Stimulated activated CD4-positive, alpha-beta T cell treated with anti-CD3 and anti-CD28 coated beads, TNF-alpha, amount 100 ng/mL, for 48 hours (primary cell): ENCODE data around the gene ADGRE1.
"Not testable (repeated sequence)": the region's sequence is repeated elsewhere in the genome, so short reads cannot be mapped to it uniquely, and the experiment has no call there.

Source experiments
- DNase-seq, 3 donors: peaks; one replicate each; pipeline ENCODE4 v3.0.0-alpha.2; 2020; ENCODE audit warnings: low read depth in 3 of 3

The ADGRE1 gene, protein sequence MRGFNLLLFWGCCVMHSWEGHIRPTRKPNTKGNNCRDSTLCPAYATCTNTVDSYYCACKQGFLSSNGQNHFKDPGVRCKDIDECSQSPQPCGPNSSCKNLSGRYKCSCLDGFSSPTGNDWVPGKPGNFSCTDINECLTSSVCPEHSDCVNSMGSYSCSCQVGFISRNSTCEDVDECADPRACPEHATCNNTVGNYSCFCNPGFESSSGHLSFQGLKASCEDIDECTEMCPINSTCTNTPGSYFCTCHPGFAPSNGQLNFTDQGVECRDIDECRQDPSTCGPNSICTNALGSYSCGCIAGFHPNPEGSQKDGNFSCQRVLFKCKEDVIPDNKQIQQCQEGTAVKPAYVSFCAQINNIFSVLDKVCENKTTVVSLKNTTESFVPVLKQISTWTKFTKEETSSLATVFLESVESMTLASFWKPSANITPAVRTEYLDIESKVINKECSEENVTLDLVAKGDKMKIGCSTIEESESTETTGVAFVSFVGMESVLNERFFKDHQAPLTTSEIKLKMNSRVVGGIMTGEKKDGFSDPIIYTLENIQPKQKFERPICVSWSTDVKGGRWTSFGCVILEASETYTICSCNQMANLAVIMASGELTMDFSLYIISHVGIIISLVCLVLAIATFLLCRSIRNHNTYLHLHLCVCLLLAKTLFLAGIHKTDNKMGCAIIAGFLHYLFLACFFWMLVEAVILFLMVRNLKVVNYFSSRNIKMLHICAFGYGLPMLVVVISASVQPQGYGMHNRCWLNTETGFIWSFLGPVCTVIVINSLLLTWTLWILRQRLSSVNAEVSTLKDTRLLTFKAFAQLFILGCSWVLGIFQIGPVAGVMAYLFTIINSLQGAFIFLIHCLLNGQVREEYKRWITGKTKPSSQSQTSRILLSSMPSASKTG

GRCh38 chr19:6887316-6887715 lies at the start of gene ADGRE1:
ADGRE1 (plus strand) TSS chr19:6887579; CDS start chr19:6887609, 30 bp downstream.
- peak in 1 of 3 donors; percentile 26 for DNase-seq

DNA sequence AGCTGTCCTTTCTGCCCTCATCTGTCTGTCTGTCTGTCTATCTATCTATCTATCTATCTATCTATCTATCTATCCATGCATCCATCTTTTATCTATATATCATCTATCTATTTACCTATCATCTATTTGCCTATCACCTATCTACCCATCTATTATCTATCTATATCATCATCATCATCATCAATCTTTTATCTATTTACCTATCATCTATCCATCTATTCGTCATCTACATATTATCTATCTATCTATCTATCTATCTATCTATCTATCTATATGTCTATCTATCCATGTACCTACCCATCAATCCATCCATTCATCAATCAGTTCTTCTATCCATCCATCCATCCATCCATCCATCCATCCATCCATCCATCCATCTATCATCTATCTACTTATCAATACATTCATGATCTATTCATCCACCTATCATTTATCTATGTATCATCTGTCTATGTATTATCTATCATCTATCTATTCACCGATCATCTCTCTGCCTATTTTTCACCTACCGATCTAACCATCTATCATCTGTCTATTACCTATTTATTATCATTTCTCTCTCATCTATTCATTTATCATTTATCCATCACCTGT lies 49.2 kb upstream of the ADGRE1 start:
- DNase-seq = no peak

DNA sequence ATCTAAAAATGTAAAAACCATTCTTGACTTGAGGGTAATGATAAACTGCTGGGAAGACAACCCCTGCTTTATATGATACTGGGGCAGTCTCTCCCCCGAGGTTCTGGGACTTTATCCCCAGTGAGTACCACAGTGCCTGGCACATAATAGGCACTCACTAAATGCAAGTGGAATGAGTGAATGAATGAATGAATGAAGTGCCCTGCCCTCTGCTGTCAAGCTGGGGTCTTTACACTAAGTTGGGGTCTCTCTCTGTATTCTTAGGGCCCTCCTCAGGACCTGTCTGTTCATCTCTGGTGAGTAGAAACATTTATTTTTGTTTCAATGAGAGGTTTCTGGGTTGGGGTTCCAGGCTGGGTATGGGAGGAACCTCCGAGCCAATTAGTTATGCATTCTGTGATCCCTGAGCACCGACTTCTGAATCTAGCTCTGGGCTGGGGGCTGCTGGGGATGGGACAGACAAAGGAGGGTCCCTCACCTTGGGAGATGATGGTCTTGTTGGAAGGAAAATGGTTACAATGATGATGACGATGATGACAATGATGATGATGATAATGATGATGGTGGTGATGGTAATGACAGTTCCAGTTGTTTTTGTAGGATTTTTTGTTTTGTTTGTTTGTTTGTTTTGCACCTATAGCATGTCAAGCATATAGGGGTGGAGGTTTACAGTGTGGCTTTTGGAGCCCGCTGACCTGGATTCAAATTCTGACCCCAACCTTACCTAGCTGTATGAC lies 44.3 kb upstream of the ADGRE1 start:
- DNase-seq = no peak

DNA sequence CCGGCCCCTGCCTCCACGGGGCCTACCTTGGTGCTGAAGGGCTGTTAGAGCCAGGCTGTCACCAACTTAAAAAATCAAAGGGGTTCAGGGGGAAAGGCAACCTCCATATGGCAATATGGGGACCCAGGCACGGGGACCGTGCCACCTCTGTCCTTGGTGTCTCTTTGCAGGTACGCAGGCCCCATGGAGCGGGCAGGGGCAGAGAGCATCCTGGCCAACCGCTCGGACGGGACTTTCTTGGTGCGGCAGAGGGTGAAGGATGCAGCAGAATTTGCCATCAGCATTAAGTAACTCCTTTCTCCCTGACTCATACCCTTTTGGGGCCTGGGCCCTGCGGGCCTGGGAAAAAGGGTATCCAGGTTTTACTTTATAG lies 39.6 kb upstream of the ADGRE1 start:
- DNase-seq = no peak

- no peak for DNase-seq
These were observed 38.4 kb upstream of the ADGRE1 start for GRCh38 chr19:6848986-6849385.

DNA sequence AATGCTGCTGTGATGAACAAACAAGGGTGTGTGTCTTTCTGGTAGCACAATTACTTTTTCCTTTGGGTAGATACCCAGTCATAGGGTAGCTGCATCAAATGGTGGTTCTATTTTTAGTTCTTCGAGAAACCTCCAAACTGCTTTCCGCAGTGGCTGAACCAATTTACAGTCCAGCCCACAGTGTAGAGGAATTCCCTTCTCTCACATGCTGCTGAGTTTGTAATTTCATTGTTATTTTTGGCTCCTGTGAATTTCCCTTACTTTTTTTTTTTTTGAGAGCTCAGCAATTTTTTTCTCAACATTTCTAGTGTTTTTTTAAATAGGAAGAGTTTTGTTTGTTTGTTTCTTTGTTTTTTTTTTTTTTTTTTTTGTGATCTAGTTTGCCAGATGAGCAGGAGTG lies 37.5 kb upstream of the ADGRE1 start:
- no peak for DNase-seq

GRCh38 chr19:6851359-6851758 lies 36.0 kb upstream of the ADGRE1 start:
- DNase-seq = no peak

- DNase-seq = no peak
These were observed 35.4 kb upstream of the ADGRE1 start for GRCh38 chr19:6852001-6852400.

DNA sequence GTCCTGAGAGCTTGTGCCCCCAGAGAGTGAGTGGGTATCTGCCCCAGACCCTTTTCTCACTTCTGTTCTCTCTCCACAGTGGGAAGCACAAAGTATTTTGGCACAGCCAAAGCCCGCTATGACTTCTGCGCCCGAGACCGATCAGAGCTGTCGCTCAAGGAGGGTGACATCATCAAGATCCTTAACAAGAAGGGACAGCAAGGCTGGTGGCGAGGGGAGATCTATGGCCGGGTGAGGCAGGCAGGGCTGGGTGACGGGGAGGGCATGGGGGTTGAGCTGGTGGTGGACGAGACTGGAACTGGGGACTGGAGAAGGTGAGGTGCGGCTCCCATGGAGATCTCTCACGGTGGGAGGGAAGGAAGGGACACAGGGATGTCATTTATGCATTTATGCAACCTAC lies 33.5 kb upstream of the ADGRE1 start:
- no peak for DNase-seq

DNA sequence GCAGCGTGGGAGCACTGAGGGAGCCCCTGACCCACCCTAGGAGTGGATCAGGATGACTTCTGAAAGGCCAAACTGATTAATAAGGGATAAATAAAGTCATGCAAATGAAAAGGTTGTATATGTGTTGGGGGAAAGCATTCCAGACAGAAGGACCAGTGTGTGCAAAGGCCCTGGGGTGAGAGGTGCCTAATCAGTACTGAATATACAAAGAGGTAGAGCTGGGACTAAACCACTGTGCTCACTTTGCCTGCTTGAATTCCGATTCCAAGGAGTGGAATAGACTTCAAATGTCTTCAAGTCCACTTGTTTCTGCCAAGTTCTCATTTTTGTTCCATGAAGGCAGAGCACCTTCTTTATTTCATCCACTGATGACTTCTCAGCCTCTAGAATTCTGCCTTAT lies 32.6 kb upstream of the ADGRE1 start:
- no peak for DNase-seq

DNA sequence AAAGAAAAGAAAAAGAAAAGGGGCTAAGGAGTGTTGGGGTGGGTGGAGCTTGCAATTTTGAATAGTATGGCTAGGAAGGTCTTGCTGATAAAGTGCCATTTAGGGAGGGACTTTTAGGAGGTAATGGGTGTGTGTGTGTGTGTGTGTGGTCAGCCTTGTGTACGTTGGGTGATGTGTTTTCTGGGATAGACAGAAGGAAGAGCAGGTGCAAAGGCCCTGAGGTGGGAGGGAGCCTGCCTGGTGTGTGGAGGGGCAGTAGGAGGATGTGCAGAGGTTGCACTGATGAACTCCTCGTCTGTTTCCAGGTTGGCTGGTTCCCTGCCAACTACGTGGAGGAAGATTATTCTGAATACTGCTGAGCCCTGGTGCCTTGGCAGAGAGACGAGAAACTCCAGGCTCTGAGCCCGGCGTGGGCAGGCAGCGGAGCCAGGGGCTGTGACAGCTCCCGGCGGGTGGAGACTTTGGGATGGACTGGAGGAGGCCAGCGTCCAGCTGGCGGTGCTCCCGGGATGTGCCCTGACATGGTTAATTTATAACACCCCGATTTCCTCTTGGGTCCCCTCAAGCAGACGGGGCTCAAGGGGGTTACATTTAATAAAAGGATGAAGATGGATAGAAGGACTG lies 30.5 kb upstream of the ADGRE1 start:
- DNase-seq = no peak

- no peak for DNase-seq
These were observed 25.6 kb upstream of the ADGRE1 start for GRCh38 chr19:6861683-6862286.

- DNase-seq = peak; percentile 78 to 86 (median 82)
These were observed 24.7 kb upstream of the ADGRE1 start for GRCh38 chr19:6862673-6863078.

- no peak for DNase-seq
These were observed 22.9 kb upstream of the ADGRE1 start for GRCh38 chr19:6864325-6864940.

DNA sequence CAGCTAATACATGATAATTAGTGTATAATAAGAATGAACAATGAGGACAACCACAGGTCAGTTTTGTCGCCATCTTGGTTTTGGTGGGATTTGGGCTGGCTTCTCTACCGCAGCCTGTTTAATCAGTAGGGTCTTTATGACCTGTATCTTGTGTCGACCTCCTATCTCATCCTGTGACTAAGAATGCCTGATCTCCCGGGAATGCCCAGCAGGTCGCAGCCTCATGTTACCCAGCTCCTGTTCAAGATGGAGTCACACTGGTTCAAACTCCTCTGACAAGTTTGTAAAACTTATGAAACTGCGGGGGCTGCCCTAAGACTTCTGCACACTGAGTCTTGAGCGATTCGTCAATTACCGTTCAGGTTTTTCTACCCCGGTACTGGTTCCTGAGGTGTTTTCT lies 21.5 kb upstream of the ADGRE1 start:
- DNase-seq = no peak

GRCh38 chr19:6866741-6867151 lies 20.6 kb upstream of the ADGRE1 start:
- no peak for DNase-seq

DNA sequence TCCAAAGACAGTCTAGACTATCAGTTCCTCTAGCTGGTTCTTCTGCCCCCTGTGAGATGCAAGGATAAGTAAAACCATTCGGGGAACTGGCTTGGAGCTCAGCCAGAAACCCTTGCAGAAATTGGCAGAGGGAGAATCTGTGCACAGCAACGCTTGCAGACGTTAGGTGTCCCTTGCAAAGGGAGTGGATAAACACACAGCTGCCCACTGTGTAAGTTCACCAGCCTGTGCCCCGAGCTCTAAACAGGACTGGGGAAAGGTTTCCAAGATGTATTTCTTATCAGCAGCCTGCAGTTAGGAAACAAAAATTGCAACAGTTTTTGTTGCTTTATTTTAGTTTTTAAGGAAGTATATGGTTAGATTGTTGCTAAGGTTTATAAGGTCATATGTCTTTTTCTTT lies 19.0 kb upstream of the ADGRE1 start:
- no peak for DNase-seq

- not testable (repeated sequence) for DNase-seq
These were observed 18.1 kb upstream of the ADGRE1 start for GRCh38 chr19:6869151-6869882.

- DNase-seq = no peak
These were observed 13.5 kb upstream of the ADGRE1 start for GRCh38 chr19:6873708-6874431.
